Testis (tissue), 3 donors: ENCODE data around the gene SHISA7. TPM values are rescaled to one million over a fixed set of nuclear protein-coding genes. Genes with fewer than 3 reads are reported as not detected.

Experiments used
- DNase-seq: peaks from one replicate; pipeline ENCODE4 v3.0.0-alpha.2; 2019
- H3K27ac ChIP-seq, 2 donors: fragments of 200-600 bp; sonication (generic); one replicate each; pipeline ENCODE4 v1.5.1; 2019
- H3K27me3 ChIP-seq: fragments of 200-600 bp; sonication (generic); one replicate; pipeline ENCODE4 v1.5.1; 2019
- H3K36me3 ChIP-seq: fragments of 200-600 bp; sonication (generic); one replicate; pipeline ENCODE4 v1.5.1; 2017; ENCODE audit warnings: low read depth; ENCODE audit errors: missing control alignments
- H3K4me1 ChIP-seq: fragments of 200-600 bp; sonication (generic); one replicate; pipeline ENCODE4 v1.5.1; 2019
- H3K4me3 ChIP-seq, 2 donors: fragments of 200-600 bp; sonication (generic); one replicate each; pipeline ENCODE4 v1.5.1; 2017 to 2019
- H3K9me3 ChIP-seq: fragments of 200-600 bp; sonication (generic); one replicate; pipeline ENCODE4 v1.5.1; 2017
- POLR2A ChIP-seq: fragments of 450-650 bp; IDR thresholded peaks from one replicate; pipeline ENCODE4 v1.6.1; 2017; ENCODE audit warnings: antibody characterized with exemption, mild to moderate bottlenecking, moderate library complexity
- WGBS, 2 donors: methylation state at CpG; one replicate each; pipeline ENCODE4 v1.1.5; 2018; 5-methylcytosine and 5-hydroxymethylcytosine counted together
- intact Hi-C: fragments of 100-400 bp; cut with DNase I; formaldehyde crosslinking; loops from one replicate; pipeline ENCODE4 v1.15.1; 2023; ENCODE audit warnings: low total_unique reads
- polyA plus RNA-seq: library from polyadenylated mRNA; stranded (reverse); fragments of 350-450 nt; fragmentation: Illumina TruSeq; extraction: RNeasy Lipid Tissue Mini Kit (QIAGEN cat#74804); gene quantifications from one replicate; pipeline ENCODE4 v1.2.3, GENCODE V29; 2014; ENCODE audit warnings: low read depth, low replicate concordance; ENCODE audit not compliant: insufficient read depth
- total RNA-seq, 2 donors: library from RNA; depleted of rRNA; stranded (reverse); fragments of >200 nt; gene quantifications; one replicate each; pipeline ENCODE4 v1.2.3, GENCODE V29; 2016
- TF ChIP-seq, protein P1 (sequence below), 3 experiments: fragments of 450-650 bp in 2 of 3; fragments of 200-600 bp in 1 of 3; sonication (generic) in 1 of 3; IDR thresholded peaks; one replicate each; pipeline ENCODE4 v1.5.1; 2016 to 2019; ENCODE audit warnings: antibody characterized with exemption in 3 of 3, mild to moderate bottlenecking in 2 of 3, moderate library complexity in 1 of 3

SHISA7 gene
- total and polyA plus RNA-seq, 3 donors from 2014 or later, result 0.43 to 1.0 (median 0.45) TPM

DNA sequence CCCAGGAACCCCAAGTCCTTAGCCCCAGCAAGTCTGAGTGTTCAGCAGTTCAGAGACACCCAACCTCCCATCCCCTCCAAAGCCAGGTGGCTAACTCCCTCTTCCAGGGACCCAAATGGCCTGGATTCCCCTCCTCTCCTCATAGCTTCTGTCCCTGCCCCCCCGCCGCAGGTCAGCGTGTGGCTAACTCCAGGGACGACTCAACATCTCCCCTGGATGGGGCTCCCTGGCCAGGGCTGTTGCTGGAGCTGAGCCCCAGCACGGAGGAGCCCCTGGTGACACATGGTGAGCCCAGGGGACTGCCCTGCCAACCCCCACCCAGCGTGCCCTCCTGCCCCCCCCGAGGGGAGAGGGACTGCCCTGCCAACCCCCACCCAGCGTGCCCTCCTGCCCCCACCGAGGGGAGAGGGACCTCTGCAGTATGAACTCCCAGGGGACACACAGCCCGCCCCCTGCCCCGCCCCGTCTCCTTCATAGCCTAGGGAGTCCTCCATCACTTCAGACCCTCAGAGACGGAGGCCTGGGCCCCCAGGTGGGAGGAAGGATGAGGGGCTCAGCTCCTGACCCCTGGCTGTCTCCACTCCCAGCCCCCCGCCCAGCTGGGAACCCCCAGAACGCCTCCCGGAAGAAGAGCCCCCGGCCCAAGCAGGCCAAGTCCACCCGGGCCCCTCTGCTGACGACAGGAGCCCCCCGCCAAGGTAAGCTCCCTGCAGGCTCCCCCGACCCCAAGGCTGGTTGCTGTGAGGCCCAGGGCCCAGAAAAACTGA, 46.8 kb upstream of the SHISA7 start:
- DNase-seq, result no peak
- Histone ChIP-seq H3K9me3 (no peaks in the 10 kb centered on the region), H3K4me1 (peaks cover 47% of the 10 kb centered on the region), H3K36me3 (no peaks in the 10 kb centered on the region), H3K27me3 (no peaks in the 10 kb centered on the region), H3K27ac (no peak overlapping the region), H3K4me3 (no peak overlapping the region)
- TF ChIP-seq, protein P1, sequence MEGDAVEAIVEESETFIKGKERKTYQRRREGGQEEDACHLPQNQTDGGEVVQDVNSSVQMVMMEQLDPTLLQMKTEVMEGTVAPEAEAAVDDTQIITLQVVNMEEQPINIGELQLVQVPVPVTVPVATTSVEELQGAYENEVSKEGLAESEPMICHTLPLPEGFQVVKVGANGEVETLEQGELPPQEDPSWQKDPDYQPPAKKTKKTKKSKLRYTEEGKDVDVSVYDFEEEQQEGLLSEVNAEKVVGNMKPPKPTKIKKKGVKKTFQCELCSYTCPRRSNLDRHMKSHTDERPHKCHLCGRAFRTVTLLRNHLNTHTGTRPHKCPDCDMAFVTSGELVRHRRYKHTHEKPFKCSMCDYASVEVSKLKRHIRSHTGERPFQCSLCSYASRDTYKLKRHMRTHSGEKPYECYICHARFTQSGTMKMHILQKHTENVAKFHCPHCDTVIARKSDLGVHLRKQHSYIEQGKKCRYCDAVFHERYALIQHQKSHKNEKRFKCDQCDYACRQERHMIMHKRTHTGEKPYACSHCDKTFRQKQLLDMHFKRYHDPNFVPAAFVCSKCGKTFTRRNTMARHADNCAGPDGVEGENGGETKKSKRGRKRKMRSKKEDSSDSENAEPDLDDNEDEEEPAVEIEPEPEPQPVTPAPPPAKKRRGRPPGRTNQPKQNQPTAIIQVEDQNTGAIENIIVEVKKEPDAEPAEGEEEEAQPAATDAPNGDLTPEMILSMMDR (IDR thresholded peaks at IDR 0.05), result no peak
- TF ChIP-seq POLR2A, result no peak
- intact Hi-C loops, result no loop called here
- 83 to 100% methylated on average over 1 to 20 of the region's 21 CpGs for WGBS, 2 donors

DNA sequence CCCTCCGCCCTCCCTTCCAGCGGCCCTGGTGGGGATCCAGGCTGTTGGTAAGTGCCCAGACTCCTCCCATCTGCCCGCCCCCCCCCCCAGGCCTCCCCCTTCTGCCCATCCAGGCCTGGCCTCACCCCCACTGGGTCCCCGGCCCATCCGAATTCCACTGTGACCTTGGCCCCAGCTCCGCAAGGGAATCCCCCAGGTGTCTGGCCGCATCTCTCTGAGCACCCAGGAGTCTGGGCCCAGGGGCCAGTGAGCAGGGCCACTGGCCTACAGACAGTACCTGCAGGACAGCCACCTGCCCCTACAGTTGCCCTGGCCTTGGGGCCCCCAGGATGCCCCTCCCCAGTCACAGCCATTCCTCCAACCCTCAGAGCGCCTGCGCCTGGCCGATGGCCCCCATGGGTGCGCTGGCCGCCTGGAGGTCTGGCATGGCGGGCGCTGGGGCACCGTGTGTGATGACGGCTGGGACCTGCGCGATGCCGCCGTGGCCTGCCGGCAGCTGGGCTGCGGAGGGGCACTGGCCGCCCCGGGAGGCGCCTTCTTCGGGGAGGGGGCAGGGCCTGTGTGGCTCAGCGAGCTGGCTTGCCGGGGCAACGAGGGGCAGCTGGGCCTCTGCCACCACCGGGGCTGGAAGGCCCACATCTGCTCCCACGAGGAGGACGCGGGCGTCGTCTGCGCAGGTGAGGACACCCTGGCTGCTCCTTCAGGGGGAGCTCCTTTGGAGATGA, 46.0 kb upstream of the SHISA7 start:
- Histone ChIP-seq H3K9me3 (no peaks in the 10 kb centered on the region), H3K4me3 (no peak overlapping the region), H3K27ac (peak overlapping the region; percentile 3 to 83), H3K4me1 (peaks cover 48% of the 10 kb centered on the region), H3K27me3 (no peaks in the 10 kb centered on the region), H3K36me3 (no peaks in the 10 kb centered on the region)
- TF ChIP-seq, protein P1 (IDR thresholded peaks at IDR 0.05), result no peak
- no peak for TF ChIP-seq POLR2A
- no peak for DNase-seq
- intact Hi-C loops, result no loop called here
- 70 to 74% methylated on average over 19 to 31 of the region's 36 CpGs for WGBS, 2 donors

DNA sequence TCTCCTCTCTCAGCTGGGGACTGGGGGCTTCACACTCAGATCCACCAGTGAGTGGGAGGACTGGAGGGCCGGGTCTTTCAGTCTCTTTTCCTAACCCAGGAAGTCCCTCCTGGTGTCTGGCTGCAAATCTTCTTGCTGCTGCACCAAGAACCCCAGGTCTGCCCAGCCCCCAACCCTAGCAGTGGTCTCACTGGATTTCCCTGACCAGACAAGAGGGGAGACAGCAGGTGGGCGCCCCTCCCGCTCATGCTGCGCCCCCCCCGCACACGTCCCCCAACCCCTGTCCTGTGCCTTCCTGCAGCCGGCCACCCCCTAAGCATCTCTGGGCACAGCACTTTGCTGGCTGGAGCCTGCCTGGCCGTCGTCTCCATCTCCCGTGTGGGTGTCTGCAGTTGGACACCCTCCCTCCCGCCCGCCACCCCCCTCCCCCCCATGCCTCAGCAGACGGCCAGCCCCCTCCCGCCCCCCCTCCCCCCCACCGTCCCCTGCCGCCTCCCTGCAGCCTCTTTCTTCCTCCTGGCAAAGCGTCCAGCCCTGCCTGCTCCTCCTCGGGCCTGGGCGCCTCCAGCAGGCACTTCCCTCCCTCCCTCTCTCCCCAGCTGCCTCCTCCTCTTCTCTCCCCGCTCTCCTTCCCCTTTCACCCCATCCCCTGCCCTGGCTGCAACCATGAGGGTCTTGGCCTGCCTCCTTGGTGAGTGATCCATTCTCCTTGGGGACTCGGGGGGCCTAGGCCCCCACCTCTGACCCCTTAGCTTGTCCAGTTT, 45.0 kb upstream of the SHISA7 start, which contains the start of gene SSC5D:
Gene SSC5D (plus strand): TSS at position 513 of the 764 bp plus-strand sequence. CDS start 154 bp downstream, at position 667.
- peak; percentile 60 for DNase-seq
- TF ChIP-seq, protein P1 (IDR thresholded peaks at IDR 0.05), result no peak
- 30 to 33% methylated on average over 8 to 15 of the region's 21 CpGs for WGBS, 2 donors
- intact Hi-C loops, result no loop called here
- Histone ChIP-seq H3K36me3 (no peaks in the 10 kb centered on the region), H3K4me3 (no peak within 1 kb of the TSS), H3K27ac (peak within 1 kb of the TSS; percentile 89 to 94), H3K27me3 (no peaks in the 10 kb centered on the region), H3K4me1 (peaks cover 48% of the 10 kb centered on the region), H3K9me3 (no peaks in the 10 kb centered on the region)

DNA sequence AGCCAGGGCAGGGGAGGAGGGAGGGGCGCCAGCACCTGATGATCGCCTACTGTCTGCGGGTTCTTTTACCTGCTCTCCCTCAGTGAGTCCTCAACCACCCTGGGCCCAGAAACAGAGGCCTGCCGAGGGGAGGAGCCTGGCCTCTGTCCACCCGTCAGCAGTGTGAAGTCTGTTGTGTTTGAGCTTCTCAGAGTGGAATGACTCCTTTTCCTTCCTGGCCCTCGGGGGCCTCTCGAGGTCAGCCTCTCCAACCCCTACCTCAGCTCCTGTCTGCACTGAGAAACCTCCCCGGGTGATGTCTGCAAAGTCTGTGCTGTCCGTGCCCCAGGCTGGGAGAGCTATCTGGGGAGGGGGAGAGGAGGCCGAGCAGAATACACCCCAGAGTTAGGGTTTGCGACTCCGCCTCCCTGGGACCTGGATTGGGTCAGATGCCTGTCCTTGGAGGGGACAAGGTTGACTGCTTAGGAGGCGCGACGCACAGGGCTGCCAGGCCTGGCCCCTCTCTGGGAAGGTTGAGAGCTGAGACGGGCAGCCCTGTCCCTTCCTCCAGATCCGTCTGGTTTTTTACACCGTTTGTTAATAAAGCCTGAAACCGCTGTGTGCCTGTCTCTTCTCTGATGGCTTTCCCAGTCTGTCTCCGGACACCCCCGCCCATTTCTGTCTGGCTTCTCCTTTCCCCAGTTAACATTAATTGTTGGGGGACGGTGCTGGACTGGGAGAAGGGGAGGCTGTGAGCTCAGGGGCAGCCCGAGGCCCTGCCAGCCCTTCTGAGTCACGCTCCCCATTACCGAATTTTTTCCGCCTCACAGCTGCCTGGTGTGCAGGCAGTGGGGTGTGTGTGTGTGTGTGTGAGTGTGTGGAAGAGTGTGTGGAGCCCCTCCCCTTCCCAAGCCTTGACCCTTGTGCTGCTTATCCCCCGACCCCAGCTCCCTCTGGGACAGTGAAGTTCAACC, 44.1 kb upstream of the SHISA7 start:
- Histone ChIP-seq H3K4me3 (no peak overlapping the region), H3K36me3 (no peaks in the 10 kb centered on the region), H3K4me1 (peaks cover 44% of the 10 kb centered on the region), H3K27me3 (no peaks in the 10 kb centered on the region), H3K9me3 (no peaks in the 10 kb centered on the region), H3K27ac (peak overlapping the region; percentile 89 to 94)
- DNase-seq, result peak; percentile 65
- intact Hi-C loops, result no loop called here
- TF ChIP-seq, protein P1 (IDR thresholded peaks at IDR 0.05), result no peak
- no peak for TF ChIP-seq POLR2A
- 31 to 45% methylated on average over 23 to 27 of the region's 27 CpGs for WGBS, 2 donors
